ENCODE results near the gene KLHDC7B. TPM values are rescaled to one million over a fixed set of nuclear protein-coding genes. Genes with fewer than 3 reads are reported as not detected.

Gene KLHDC7B
- total RNA-seq, 4 donors from 2014 or later = 0.17 TPM; not detected in 3

DNA sequence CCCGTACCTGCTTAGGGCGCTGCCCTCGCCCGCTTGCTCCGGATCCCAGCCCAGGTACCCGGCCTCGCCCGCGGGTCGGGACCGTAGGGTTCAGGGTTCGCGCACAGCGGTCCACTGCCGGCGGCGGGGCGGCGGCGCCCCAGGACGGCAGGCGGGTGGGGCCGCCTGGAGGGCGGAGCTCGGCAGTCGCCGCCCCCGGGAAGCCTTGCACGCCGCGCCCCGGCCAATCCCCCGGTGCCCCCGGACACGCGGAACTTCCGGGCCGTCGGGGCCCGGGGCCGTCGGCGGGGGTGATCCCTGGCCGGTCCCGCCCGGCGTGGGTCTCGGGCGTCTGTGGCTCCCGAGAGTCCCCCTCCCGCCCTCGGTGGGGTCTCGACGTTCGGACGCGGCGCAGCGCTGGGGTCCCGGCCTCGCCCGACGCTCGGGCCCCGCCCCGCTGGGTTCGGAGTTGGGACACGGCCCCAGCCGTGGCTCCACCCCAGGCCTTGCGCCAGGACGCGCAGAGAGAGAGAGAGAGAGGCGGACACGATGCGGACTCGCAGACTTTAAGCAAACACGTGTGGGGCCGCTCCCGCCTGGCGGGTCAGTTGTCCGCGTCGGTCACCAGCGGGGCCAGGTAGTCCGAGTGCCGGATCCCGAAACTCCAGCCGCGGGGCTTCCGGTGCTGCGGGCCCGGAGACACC lies 15.7 kb upstream of the KLHDC7B start, which contains the start of gene TYMP:
Gene TYMP, minus strand, starts transcription at position 116 of the 683 bp plus-strand sequence. CDS start 303 bp downstream, outside the sequence.
- no peaks in the 10 kb centered on the region for H3K36me3 ChIP-seq
- intact Hi-C loops (cut with DNase I) = loop anchor here (5.0 kb wide), 1 partner anchor 52 kb away; the partner anchor contains the start of gene CHKB
- peaks cover 35 to 71% (median 62%) of the 10 kb centered on the region in 4 donors for H3K4me1 ChIP-seq
- no peaks in the 10 kb centered on the region for H3K9me3 ChIP-seq
- TF ChIP-seq POLR2A (IDR thresholded peaks at IDR 0.05; ENCODE audit: low read depth) (peak; percentile 46), EP300 (IDR thresholded peaks at IDR 0.05) (no peak), POLR2AphosphoS5 (IDR thresholded peaks at IDR 0.05) (peak; percentile 61 to 80)
- TF ChIP-seq, protein P1, sequence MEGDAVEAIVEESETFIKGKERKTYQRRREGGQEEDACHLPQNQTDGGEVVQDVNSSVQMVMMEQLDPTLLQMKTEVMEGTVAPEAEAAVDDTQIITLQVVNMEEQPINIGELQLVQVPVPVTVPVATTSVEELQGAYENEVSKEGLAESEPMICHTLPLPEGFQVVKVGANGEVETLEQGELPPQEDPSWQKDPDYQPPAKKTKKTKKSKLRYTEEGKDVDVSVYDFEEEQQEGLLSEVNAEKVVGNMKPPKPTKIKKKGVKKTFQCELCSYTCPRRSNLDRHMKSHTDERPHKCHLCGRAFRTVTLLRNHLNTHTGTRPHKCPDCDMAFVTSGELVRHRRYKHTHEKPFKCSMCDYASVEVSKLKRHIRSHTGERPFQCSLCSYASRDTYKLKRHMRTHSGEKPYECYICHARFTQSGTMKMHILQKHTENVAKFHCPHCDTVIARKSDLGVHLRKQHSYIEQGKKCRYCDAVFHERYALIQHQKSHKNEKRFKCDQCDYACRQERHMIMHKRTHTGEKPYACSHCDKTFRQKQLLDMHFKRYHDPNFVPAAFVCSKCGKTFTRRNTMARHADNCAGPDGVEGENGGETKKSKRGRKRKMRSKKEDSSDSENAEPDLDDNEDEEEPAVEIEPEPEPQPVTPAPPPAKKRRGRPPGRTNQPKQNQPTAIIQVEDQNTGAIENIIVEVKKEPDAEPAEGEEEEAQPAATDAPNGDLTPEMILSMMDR (IDR thresholded peaks at IDR 0.05) = no peak
- WGBS = 6% methylated on average over 17 of the region's 92 CpGs
- DNase-seq (ENCODE audit: extremely low spot score) = no peak
- peak within 1 kb of the TSS; percentile 79 to 93 (median 88) for H3K27ac ChIP-seq (replicated peaks in 1 of 4)
- H3K27me3 ChIP-seq = peaks cover 10 to 60% (median 37%) of the 10 kb centered on the region in 4 donors
- peak within 1 kb of the TSS; percentile 62 to 72 (median 63) for H3K4me3 ChIP-seq

DNA sequence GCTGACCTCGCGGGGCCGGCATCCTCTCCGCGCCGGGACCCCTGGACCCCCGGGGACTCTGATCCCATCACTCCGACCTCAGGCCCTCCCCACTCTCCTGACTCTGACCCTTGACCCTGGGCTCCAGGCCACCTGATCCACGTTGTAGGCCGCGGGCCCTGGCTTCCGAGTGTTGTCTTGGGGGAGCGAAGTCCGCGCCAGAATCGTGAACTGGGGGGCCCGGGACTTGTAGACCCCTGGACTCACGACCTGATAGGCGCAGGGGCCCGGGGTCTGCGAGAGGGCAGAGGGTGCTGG lies 15.2 kb upstream of the KLHDC7B start:
- intact Hi-C loops (cut with DNase I) = no loop called here
- Histone ChIP-seq H3K27ac (replicated peaks in 1 of 4) (peak overlapping the region; percentile 79 to 93 (median 88)), H3K4me1 (peaks cover 35 to 68% (median 61%) of the 10 kb centered on the region in 4 donors), H3K4me3 (peak overlapping the region; percentile 62 to 72 (median 63)), H3K27me3 (peaks cover 10 to 65% (median 37%) of the 10 kb centered on the region in 4 donors), H3K9me3 (no peaks in the 10 kb centered on the region), H3K36me3 (no peaks in the 10 kb centered on the region)
- WGBS = no CpG with 5 or more reads among the region's 21 CpGs
- no peak for DNase-seq (ENCODE audit: extremely low spot score)
- TF ChIP-seq POLR2AphosphoS5 (IDR thresholded peaks at IDR 0.05) (no peak), EP300 (IDR thresholded peaks at IDR 0.05) (no peak), POLR2A (IDR thresholded peaks at IDR 0.05; ENCODE audit: low read depth) (no peak)
- TF ChIP-seq, protein P1 (IDR thresholded peaks at IDR 0.05) = no peak

DNA sequence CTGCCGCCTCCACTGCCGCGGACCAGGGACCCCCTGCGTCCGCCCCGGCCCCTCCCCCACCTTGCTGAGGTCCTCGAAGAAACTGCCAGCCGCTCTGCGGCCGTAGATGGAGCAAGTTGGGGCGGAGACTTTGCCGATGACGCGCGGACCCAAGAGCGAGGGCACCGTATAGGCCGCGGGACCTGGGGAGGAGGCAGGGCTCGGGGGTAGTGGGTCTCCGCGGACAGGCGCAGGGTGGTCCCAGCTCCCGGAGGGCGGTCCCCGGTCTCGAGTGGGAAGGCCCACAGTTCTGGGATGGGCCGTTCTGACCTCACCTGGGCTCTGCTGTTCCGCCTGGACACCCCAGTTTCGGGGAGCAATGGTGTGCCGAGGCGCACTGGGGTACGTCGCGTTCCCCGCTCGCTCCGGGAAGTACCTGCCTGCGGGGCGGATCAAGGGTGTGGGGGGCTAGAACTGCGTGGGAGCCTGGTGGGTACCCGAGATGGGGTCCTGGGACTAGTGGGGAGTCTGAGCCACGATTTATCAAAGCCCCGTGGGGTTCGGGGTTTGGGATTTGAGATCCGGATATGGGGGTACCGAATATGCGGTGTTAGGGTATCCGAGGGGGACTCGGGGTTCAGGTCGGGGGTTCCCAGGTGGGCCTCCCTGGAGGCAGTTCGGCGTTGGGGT lies 14.7 kb upstream of the KLHDC7B start:
- Histone ChIP-seq H3K27me3 (peaks cover 10 to 70% (median 37%) of the 10 kb centered on the region in 4 donors), H3K4me1 (peaks cover 35 to 64% (median 59%) of the 10 kb centered on the region in 4 donors), H3K4me3 (peak overlapping the region; percentile 62 to 72 (median 63)), H3K36me3 (no peaks in the 10 kb centered on the region), H3K27ac (replicated peaks in 1 of 4) (peak overlapping the region; percentile 79 to 93 (median 88)), H3K9me3 (no peaks in the 10 kb centered on the region)
- no peak for DNase-seq (ENCODE audit: extremely low spot score)
- intact Hi-C loops (cut with DNase I) = no loop called here
- no CpG with 5 or more reads among the region's 53 CpGs for WGBS
- no peak for TF ChIP-seq EP300 (IDR thresholded peaks at IDR 0.05)
- peak; percentile 76 for TF ChIP-seq POLR2A (IDR thresholded peaks at IDR 0.05; ENCODE audit: low read depth)
- peak; percentile 82 to 85 for TF ChIP-seq POLR2AphosphoS5 (IDR thresholded peaks at IDR 0.05)

DNA sequence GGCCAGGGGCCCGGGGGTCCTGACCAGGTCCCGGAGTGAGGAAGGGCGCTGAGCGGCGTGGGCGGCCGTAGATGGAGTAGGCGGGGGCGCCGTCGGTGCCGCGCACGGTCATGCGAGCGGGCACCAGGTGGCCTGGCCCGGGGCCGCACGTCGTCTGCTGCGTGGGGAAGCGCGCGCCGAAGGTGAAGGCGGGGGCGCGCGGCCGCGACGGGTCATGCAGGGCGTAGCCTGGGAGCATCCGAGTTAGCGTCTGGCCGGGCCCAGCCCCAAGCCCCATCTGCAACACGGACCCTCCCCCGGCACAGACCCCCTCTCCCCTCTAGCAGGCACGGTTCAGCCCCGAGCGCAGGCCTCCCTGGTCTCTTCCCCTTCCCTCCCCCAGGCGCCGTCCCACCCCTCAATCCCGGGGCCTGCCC lies 14.1 kb upstream of the KLHDC7B start:
- no peak for DNase-seq (ENCODE audit: extremely low spot score)
- H3K9me3 ChIP-seq = no peaks in the 10 kb centered on the region
- no peaks in the 10 kb centered on the region for H3K36me3 ChIP-seq
- H3K4me1 ChIP-seq = peaks cover 31 to 58% (median 53%) of the 10 kb centered on the region in 4 donors
- WGBS = no CpG with 5 or more reads among the region's 44 CpGs
- peak overlapping the region; percentile 79 to 93 (median 88) for H3K27ac ChIP-seq (replicated peaks in 1 of 4)
- peaks cover 10 to 76% (median 37%) of the 10 kb centered on the region in 4 donors for H3K27me3 ChIP-seq
- TF ChIP-seq POLR2A (IDR thresholded peaks at IDR 0.05; ENCODE audit: low read depth) = no peak
- H3K4me3 ChIP-seq = peak overlapping the region; percentile 62 to 72 (median 63)
- intact Hi-C loops (cut with DNase I) = no loop called here

DNA sequence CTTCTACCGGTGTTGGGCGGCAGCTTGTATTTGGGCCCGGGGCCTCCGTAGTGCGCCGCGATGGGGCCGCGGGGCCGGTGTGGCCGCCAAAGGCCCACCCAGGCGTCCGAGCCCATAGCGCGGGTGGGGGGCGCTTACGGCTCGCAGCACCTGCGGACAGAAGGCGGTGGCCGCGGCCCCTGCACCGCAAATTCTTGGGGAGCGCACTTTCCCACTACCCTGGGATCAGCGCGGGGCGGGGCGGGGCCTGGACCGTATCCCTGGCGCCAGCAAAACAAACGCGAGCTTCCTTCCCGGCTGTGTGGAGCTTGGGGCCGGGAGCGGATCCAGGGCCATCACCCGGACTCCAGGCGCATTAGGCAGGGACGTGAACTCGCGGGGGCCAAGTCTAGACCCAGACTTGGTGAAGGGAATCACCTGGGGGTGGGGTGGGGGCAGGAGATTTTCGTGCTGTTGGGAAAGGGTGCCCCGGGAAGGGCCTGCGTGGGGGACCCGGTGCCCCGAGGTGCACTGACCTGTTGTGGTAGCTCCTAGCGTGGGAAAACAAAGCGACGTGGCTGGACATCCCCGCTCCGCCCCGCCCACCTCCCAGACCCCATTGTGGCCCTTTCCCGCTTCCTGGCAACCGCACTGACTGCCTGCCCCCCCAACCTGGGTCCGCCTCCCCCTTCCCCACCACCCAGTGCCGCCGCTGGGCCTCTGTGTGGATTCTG lies 13.6 kb upstream of the KLHDC7B start:
- WGBS = 4% methylated on average over 25 of the region's 56 CpGs
- Histone ChIP-seq H3K27me3 (peaks cover 10 to 81% (median 39%) of the 10 kb centered on the region in 4 donors), H3K36me3 (no peaks in the 10 kb centered on the region), H3K4me1 (peaks cover 27 to 53% (median 48%) of the 10 kb centered on the region in 4 donors), H3K9me3 (no peaks in the 10 kb centered on the region), H3K27ac (replicated peaks in 1 of 4) (peak overlapping the region; percentile 79 to 93 (median 88)), H3K4me3 (peak overlapping the region; percentile 62 to 72 (median 63))
- intact Hi-C loops (cut with DNase I) = no loop called here
- TF ChIP-seq, protein P1 (IDR thresholded peaks at IDR 0.05) = no peak
- TF ChIP-seq EP300 (IDR thresholded peaks at IDR 0.05) (no peak), POLR2A (IDR thresholded peaks at IDR 0.05; ENCODE audit: low read depth) (peak; percentile 27), POLR2AphosphoS5 (IDR thresholded peaks at IDR 0.05) (peak; percentile 52 to 58)
- no peak for DNase-seq (ENCODE audit: extremely low spot score)
